ENCODE results near the gene NXF3.
"Not testable (repeated sequence)": the region's sequence is repeated elsewhere in the genome, so short reads cannot be mapped to it uniquely, and the experiment has no call there.

Gene NXF3

GRCh38 chrX:103092942-103093341 is at the start of gene NXF3:
Gene NXF3 (minus strand): TSS chrX:103093143. CDS start chrX:103093023, 120 bp downstream.
- H3K4me3 ChIP-seq (ENCODE audit: low read depth, low read length), result no peak within 1 kb of the TSS
- TF ChIP-seq CTCF (IDR thresholded peaks at IDR 0.05; ENCODE audit: control insufficient read depth, extremely low read depth, insufficient read depth), result no peak
- no peak for DNase-seq (ENCODE audit: low read depth)

GRCh38 chrX:103136528-103136927 is 43.6 kb upstream of the NXF3 start:
- not testable (repeated sequence) for DNase-seq (ENCODE audit: low read depth); H3K4me3 ChIP-seq (ENCODE audit: low read depth, low read length)

- no peak overlapping the region for H3K4me3 ChIP-seq (ENCODE audit: low read depth, low read length)
- TF ChIP-seq CTCF (IDR thresholded peaks at IDR 0.05; ENCODE audit: control insufficient read depth, extremely low read depth, insufficient read depth), result no peak
- DNase-seq (ENCODE audit: low read depth), result no peak
These were observed 31.3 kb upstream of the NXF3 start for GRCh38 chrX:103124284-103124683.

GRCh38 chrX:103120748-103121147 is 27.8 kb upstream of the NXF3 start:
- DNase-seq (ENCODE audit: low read depth), result no peak
- no peak for TF ChIP-seq CTCF (IDR thresholded peaks at IDR 0.05; ENCODE audit: control insufficient read depth, extremely low read depth, insufficient read depth)
- H3K4me3 ChIP-seq (ENCODE audit: low read depth, low read length), result no peak overlapping the region

GRCh38 chrX:103116970-103117369 is 24.0 kb upstream of the NXF3 start:
- DNase-seq (ENCODE audit: low read depth); H3K4me3 ChIP-seq (ENCODE audit: low read depth, low read length): not testable (repeated sequence)

GRCh38 chrX:103109497-103109896 is 16.6 kb upstream of the NXF3 start:
- not testable (repeated sequence) for H3K4me3 ChIP-seq (ENCODE audit: low read depth, low read length); DNase-seq (ENCODE audit: low read depth)

GRCh38 chrX:103107836-103108235 is 14.9 kb upstream of the NXF3 start:
- no peak overlapping the region for H3K4me3 ChIP-seq (ENCODE audit: low read depth, low read length)
- no peak for TF ChIP-seq CTCF (IDR thresholded peaks at IDR 0.05; ENCODE audit: control insufficient read depth, extremely low read depth, insufficient read depth)
- no peak for DNase-seq (ENCODE audit: low read depth)

GRCh38 chrX:103107227-103107737 is 14.3 kb upstream of the NXF3 start:
- not testable (repeated sequence) for H3K4me3 ChIP-seq (ENCODE audit: low read depth, low read length); DNase-seq (ENCODE audit: low read depth)

- DNase-seq (ENCODE audit: low read depth); H3K4me3 ChIP-seq (ENCODE audit: low read depth, low read length): not testable (repeated sequence)
These were observed 11.4 kb upstream of the NXF3 start for GRCh38 chrX:103104370-103104769.

- not testable (repeated sequence) for DNase-seq (ENCODE audit: low read depth); H3K4me3 ChIP-seq (ENCODE audit: low read depth, low read length)
These were observed 10.9 kb upstream of the NXF3 start for GRCh38 chrX:103103866-103104265.
